Smooth muscle cell of the umbilical artery (primary cell): ENCODE results near the gene CYREN. TPM values are rescaled to one million over a fixed set of nuclear protein-coding genes. Genes with fewer than 3 reads are reported as not detected.

ENCODE experiments used
- total RNA-seq: library from RNA; depleted of rRNA; stranded (reverse); fragments of >200 nt; gene quantifications from 2 replicates; pipeline ENCODE4 v1.2.3, GENCODE V29; 2014

CYREN gene
- 36.2 and 40.4 TPM in 2 replicates for total RNA-seq

GRCh38 chr7:135170274-135170997 is at the start of gene CYREN:
CYREN (minus strand) TSS chr7:135170707; CDS start chr7:135168922, 1,785 bp downstream.

GRCh38 chr7:135211179-135211945 is 40.9 kb upstream of the CYREN start, which contains the start of gene WDR91:
WDR91 (minus strand) TSS chr7:135211526; CDS start chr7:135211502, 24 bp downstream.

GRCh38 chr7:135147899-135148721 is 22.4 kb downstream of the CYREN start, which contains the start of gene TMEM140:
TMEM140 (plus strand) TSS chr7:135148072; CDS start chr7:135164442, 16,370 bp downstream.

Other genes with a start within 250 kb of the CYREN start
- 0.89 and 0.97 TPM in 2 replicates for gene AGBL3, start 184.2 kb downstream of the CYREN start, total RNA-seq
- 0.92 and 3.3 TPM in 2 replicates for gene TMEM140, start 22.6 kb downstream of the CYREN start, total RNA-seq
- 3.7 and 4.8 TPM in 2 replicates for gene WDR91, start 40.8 kb upstream of the CYREN start, total RNA-seq
- gene STRA8, start 63.1 kb upstream of the CYREN start, total RNA-seq = not detected in 2 replicates